UCSD-AML1 (cell line): ENCODE measurements around the gene PCSK6.

ENCODE experiments used
- DNase-seq: peaks from one replicate; lab custom pipeline; 2025; ENCODE audit not compliant: unreplicated experiment; lab: John Stamatoyannopoulos, UW

PCSK6 gene

GRCh38 chr15:101314336-101315125 is 175.0 kb downstream of the PCSK6 start:
- DNase-seq = no peak

- no peak for DNase-seq
Observed at GRCh38 chr15:101313041-101313761, 176.3 kb downstream of the PCSK6 start.

- DNase-seq = no peak
Observed at GRCh38 chr15:101310508-101310907, 179.0 kb downstream of the PCSK6 start.

- DNase-seq = no peak
Observed at GRCh38 chr15:101310161-101310480, 179.4 kb downstream of the PCSK6 start.

GRCh38 chr15:101309436-101310160 is 179.9 kb downstream of the PCSK6 start:
- DNase-seq = no peak

- no peak for DNase-seq
Observed at GRCh38 chr15:101308604-101309435, 180.7 kb downstream of the PCSK6 start.

- no peak for DNase-seq
Observed at GRCh38 chr15:101307897-101308603, 181.5 kb downstream of the PCSK6 start.

GRCh38 chr15:101307048-101307896 is 182.2 kb downstream of the PCSK6 start:
- no peak for DNase-seq

GRCh38 chr15:101306341-101307047 is 183.0 kb downstream of the PCSK6 start:
- no peak for DNase-seq

GRCh38 chr15:101305820-101306255 is 183.7 kb downstream of the PCSK6 start:
- no peak for DNase-seq

GRCh38 chr15:101303408-101303807 is 186.1 kb downstream of the PCSK6 start:
- no peak for DNase-seq

- DNase-seq = no peak
Observed at GRCh38 chr15:101296418-101297405, 192.8 kb downstream of the PCSK6 start.

GRCh38 chr15:101295607-101296161 is 193.8 kb downstream of the PCSK6 start:
- no peak for DNase-seq

GRCh38 chr15:101294731-101295606 is 194.5 kb downstream of the PCSK6 start, which contains the start of gene SNRPA1:
Gene SNRPA1, minus strand, starts transcription at chr15:101295248. Its CDS starts 70 bp downstream, at chr15:101295178.
- peak; percentile 96 for DNase-seq

- DNase-seq = no peak
Observed at GRCh38 chr15:101293122-101293521, 196.4 kb downstream of the PCSK6 start.

- DNase-seq = no peak
Observed at GRCh38 chr15:101288905-101289513, 200.5 kb downstream of the PCSK6 start.
